ENCODE results near the gene FRY.

Gene FRY

DNA sequence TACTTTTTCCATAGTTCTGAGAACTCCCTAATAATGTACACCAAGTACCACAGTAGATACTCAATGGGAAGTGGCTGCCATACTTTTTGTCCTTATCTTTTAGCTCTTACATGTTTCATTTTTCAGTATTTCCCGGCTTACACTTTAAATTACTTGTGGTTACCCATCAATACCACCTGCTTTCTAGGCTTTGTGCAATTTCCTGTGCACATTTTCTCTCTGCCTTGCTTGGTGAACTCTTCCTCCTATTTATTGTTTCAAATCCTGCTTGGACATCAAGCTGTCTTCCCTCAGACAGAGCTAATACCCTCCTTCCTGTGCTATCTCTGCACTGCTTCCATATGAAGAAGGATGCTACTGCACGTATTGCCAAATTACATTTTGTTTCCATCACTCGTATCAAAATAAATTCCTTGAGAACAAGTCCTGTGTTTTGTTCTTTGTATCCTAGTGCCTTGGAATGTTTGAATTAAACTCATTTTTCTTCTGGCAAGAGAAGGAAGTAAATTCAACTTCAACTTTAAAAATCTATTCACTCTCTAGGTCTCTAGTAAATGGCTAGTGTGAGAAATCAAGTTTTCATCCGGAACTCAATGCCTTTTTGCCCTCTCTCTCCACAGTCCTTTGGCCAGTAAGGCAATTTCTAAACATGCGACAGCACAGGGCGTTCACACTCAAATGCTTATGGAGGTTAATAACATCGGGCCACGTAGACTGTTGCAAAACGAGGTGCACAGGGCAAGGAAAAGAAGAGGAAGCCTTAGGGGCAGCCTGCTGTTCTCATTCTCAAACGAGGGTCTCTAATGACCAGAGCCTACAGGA, 277.9 kb downstream of the FRY start:
- DNase-seq (ENCODE audit: low read depth in 2 of 2), result no peak

DNA sequence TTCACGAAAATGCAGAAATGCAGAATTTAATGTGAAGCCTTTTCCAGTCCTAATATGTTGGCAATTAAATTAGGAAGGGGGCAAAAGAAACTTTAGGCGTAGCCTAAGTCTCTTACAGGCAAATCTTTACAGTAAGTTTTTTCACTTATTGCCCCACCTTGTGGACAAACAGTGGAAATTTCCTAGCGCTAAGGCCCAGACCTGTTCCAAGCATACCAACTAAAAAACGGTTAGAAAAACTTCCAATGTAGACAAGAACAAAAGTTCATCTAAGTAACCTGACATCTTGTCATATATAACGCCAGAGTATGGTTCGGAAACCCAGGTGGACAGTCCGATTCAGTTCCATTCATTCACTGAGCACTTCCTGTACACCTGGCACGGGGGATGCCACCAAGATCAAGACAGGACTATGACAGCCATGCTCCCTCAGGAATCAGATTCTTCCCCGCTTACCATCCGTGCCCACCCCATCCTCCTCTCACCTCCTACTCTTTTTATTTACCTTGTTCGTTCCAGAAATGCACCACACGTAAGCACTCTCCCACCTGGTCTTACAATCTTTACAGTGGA, 278.6 kb downstream of the FRY start:
- DNase-seq (ENCODE audit: low read depth in 2 of 2), result no peak

DNA sequence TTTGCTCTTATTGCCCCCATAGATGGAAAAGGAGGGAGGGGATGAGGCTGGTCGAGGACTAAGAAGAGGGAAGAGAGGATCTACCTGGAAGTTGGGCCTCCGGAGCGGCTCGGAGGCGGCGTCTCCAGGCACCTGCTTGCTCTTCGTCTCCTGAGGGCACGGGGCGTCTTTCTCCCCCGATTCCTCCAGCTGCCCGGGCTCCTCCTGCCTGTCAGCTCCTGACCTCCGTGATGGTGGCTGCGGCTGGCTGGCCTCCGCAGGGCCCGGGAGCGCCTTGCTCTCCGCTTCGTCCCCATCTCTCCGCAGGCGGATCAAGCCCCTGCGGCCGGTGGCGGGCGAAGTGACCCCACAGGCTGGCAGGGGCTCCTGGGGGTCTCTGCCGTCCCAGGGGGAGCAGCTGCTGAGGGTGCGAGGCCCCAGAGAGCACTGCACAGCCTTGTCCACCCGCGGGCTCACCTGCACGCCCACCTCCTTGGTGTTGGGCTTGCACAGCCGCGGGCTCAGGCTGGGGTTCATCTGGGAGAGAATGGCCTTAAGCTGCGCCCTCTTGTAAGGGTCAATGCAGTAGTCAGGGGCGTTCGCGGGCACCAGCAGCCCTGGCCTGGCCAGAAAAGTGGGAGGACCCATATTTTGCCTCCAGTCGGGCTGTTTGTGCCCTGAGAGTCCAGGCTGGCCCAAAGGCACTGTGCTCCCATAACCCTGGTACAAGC, 279.8 kb downstream of the FRY start:
- no peak for DNase-seq (ENCODE audit: low read depth in 2 of 2)

DNA sequence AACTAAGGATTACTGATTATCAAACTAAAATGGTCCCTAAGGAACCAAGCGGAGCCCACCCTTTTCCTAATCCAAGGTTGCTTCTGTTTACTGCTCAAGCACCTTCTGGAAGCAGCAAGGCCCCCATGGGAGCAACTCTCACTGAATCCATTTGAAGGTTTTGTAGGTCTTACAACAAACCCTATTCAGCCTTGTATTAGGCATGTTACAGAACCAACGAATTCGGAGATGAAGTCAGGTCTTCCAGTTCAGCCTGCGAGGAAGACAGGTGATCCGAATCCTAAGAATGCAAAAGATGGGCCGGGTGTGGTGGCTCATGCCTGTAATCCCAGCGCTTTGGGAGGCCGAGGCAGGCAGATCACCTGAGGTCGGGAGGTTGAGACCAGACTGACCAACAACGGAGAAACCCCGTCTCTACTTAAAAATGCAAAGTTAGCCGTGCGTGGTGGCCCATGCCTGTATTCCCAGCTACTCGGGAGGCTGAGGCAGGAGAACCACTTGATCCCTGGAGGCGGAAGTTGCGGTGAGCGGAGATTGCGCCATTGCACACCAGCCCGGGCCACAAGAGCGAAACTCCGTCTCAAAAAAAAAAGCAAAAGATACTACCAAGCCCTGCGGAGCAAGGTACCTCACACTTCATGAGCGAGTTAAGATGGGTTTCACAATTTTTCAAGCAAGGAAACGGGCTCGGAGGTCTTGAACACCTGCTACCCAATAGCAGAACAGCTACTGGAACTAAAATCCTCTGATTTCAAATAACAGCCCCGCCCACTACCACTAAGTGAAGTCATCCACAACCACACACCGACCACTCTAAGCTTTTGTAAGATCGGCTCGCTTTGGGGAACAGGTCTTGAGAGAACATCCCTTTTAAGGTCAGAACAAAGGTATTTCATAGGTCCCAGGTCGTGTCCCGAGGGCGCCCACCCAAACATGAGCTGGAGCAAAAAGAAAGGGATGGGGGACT, 283.0 kb downstream of the FRY start:
- peak; percentile 27 to 52 for DNase-seq (ENCODE audit: low read depth in 2 of 2)

DNA sequence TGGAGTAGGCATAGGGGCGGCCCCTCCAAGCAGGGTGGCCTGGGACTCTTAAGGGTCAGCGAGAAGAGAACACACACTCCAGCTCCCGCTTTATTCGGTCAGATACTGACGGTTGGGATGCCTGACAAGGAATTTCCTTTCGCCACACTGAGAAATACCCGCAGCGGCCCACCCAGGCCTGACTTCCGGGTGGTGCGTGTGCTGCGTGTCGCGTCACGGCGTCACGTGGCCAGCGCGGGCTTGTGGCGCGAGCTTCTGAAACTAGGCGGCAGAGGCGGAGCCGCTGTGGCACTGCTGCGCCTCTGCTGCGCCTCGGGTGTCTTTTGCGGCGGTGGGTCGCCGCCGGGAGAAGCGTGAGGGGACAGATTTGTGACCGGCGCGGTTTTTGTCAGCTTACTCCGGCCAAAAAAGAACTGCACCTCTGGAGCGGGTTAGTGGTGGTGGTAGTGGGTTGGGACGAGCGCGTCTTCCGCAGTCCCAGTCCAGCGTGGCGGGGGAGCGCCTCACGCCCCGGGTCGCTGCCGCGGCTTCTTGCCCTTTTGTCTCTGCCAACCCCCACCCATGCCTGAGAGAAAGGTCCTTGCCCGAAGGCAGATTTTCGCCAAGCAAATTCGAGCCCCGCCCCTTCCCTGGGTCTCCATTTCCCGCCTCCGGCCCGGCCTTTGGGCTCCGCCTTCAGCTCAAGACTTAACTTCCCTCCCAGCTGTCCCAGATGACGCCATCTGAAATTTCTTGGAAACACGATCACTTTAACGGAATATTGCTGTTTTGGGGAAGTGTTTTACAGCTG, 283.9 kb downstream of the FRY start, which contains the start of the genes BRCA2 and ZAR1L:
TSS of gene BRCA2 (plus strand) at position 271 of the 790 bp plus-strand sequence. CDS start 953 bp downstream, outside the sequence.
TSS of gene ZAR1L (minus strand) at position 126 of the 790 bp plus-strand sequence. CDS start 3,438 bp downstream, outside the sequence.
- peak; percentile 73 to 76 for DNase-seq (ENCODE audit: low read depth in 2 of 2)

DNA sequence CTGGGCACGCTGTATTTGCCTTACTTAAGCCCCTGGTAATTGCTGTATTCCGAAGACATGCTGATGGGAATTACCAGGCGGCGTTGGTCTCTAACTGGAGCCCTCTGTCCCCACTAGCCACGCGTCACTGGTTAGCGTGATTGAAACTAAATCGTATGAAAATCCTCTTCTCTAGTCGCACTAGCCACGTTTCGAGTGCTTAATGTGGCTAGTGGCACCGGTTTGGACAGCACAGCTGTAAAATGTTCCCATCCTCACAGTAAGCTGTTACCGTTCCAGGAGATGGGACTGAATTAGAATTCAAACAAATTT, 284.4 kb downstream of the FRY start:
- no peak for DNase-seq (ENCODE audit: low read depth in 2 of 2)

DNA sequence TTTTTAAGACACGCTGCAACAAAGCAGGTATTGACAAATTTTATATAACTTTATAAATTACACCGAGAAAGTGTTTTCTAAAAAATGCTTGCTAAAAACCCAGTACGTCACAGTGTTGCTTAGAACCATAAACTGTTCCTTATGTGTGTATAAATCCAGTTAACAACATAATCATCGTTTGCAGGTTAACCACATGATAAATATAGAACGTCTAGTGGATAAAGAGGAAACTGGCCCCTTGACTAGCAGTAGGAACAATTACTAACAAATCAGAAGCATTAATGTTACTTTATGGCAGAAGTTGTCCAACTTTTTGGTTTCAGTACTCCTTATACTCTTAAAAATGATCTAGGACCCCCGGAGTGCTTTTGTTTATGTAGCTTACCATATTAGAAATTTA, 284.9 kb downstream of the FRY start:
- no peak for DNase-seq (ENCODE audit: low read depth in 2 of 2)

DNA sequence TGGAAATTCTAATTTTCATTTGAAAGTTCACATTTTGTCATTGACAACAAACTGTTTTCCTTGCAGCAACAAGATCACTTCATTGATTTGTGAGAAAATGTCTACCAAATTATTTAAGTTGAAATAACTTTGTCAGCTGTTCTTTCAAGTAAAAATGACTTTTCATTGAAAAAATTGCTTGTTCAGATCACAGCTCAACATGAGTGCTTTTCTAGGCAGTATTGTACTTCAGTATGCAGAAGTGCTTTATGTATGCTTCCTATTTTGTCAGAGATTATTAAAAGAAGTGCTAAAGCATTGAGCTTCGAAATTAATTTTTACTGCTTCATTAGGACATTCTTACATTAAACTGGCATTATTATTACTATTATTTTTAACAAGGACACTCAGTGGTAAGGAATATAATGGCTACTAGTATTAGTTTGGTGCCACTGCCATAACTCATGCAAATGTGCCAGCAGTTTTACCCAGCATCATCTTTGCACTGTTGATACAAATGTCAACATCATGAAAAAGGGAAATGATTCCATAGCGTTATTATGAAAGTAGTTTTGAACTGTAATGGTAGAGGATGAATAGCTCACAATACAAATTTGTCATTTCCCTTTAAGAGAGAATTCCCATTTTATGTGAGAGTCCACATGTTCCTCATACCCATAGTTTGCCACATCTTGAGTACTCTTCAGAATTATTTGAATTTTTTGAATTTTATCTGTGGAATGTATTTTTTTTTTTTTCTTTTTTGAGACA, 286.3 kb downstream of the FRY start:
- no peak for DNase-seq (ENCODE audit: low read depth in 2 of 2)

DNA sequence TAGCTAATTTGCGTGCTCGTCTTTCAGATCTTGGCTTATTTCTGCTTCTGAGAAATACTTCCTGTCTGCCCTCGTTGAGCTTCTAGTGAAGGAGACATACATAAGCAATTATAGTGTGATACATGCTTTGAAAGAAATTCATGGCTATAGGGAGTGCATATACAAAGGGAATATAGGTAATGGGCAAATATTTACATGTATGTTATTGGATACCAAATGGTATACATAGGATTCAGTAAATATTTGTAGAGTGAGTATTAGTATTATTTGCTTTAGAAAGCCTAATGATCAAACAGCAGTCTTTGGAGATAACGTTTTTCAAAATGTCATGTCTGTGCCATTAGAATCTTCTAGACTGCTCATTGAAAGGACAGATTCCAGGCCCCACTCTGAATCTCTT, 289.0 kb downstream of the FRY start:
- DNase-seq (ENCODE audit: low read depth in 2 of 2), result no peak

DNA sequence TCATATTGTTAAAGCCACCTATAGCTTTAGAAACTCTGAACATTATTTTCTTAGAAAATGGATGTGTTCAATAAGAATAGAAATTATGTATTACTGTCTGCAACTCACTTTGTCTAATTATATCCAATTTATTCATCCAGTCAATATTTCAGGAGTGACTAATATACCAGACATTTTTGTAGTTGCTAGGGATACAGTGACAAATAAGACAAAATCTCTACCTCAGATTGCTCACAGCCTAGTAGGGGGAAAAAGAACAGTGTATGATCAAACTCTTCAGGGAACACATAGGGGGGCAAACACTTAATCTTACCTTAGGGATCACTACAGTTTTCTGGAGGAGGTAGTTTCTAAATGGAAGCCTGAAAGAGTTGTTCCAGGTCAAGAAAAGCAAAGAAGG, 292.3 kb downstream of the FRY start:
- no peak for DNase-seq (ENCODE audit: low read depth in 2 of 2)

DNA sequence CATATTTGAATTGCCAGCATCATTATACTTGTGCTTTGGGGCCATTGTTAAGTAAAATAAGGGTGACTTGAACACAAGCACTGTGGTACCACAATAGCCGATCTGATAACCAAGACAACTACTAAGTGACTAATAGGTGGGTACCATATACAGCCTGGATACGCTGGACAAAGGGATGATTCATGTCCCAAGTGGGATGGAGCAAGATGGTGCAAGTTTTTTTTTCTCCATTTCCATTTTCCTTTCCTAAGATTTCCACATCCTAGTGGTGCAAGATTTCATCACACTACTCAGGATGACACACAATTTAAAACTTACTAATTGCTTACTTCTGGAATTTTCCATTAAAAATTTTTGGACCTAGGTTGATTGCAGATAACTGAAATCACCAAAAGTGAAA, 298.9 kb downstream of the FRY start:
- DNase-seq (ENCODE audit: low read depth in 2 of 2), result no peak

DNA sequence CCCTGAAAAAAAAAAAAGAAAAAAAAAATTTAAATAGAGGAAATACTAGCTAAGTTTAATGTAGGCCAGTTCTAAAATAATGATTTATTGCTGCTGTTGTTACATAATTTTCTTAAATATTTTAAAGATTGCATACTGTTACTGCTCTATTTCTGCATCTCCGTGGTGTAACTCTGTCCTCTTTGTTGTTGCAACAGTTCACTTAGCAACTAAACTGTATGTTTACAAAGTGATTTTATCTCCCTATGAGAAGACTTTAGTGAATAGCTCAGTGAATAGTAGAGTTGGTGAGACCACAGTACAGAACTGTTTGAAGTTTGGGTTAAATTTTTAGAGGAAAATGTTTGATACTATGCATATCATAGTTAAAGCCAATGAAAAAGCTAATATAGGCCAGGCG, 303.1 kb downstream of the FRY start:
- DNase-seq (ENCODE audit: low read depth in 2 of 2), result no peak

DNA sequence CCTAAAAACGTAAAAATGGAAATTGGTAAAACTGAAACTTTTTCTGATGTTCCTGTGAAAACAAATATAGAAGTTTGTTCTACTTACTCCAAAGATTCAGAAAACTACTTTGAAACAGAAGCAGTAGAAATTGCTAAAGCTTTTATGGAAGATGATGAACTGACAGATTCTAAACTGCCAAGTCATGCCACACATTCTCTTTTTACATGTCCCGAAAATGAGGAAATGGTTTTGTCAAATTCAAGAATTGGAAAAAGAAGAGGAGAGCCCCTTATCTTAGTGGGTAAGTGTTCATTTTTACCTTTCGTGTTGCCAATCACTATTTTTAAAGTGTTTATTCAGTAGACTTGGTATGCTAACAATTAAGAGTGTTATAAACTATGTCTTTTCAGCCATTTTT, 309.3 kb downstream of the FRY start:
- no peak for DNase-seq (ENCODE audit: low read depth in 2 of 2)

DNA sequence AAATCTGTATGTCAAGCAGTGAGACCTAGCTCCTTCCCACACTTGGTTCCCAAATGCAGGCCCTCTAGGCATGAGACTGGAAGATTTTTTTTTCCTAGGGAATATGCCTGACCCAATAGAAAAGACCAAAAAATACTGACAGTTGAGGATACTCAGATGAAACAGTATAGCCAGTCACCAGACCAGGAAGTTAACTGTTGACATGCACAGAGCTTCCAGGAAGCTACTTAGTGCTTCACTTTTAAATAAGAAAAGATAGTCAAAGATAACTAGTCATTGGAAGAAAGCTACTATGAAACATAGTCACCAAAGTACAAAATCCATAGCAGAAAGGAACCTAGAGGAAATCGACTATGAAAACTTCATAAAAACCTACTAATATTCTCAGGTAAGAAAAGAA, 316.1 kb downstream of the FRY start:
- no peak for DNase-seq (ENCODE audit: low read depth in 2 of 2)
